Measurements from ENCODE around the gene DSG3.

GRCh38 chr18:31516437-31516836 is 68.9 kb downstream of the DSG3 start:
- no peak for TF ChIP-seq CTCF (IDR thresholded peaks at IDR 0.05)
- TF ChIP-seq POLR2A (IDR thresholded peaks at IDR 0.05) = no peak
